Activated T-cell treated with anti-CD3 and anti-CD28 coated beads, Interleukin-2, amount 50 U/mL, for 1 hour (primary cell): ENCODE data around the gene LSM3.

Source experiments
- DNase-seq: peaks from one replicate; pipeline ENCODE4 v3.0.0-alpha.2; 2020

LSM3 gene

DNA sequence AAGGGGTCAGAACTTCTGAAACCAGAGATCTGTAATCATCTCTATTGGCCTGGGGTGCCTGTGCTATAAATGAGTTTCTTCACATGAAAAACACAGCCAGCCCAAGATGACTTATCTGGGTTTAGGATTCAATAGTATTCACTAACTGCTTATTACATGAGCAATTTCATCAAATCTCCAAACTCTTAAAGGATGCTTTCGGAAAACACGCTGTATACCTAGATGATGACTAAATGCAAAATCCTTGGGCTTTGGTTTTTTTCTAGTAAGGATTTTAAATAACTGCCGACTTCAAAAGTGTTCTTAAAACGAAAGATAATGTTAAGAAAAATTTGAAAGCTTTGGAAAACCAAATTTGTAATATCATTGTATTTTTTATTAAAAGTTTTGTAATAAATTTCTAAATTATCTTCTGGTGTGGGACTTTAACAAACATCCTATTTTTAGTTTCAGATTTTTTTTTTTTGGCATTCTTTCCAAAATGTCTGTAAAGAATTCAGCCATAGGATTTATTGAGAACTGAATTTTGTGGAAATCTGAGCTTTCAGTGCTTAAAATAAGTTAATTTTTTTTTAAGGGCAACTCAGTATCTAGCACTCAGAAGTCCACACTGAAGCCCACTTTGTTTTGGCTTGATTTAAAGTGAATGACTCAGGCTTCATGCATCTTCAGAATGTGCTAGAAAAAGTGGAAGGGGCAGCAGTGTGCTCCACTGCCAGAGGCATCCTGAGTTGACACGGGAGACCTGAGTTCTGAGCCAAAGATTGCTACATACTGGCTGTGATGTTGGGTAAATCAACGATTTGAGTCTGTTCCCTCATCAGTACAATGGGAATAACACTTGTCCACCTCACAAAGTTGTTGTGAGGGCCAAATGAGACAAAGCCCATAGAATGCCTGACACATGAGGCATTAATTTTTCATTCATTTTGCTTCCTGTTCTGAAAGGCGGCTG lies 35.1 kb upstream of the LSM3 start:
- DNase-seq = no peak

DNA sequence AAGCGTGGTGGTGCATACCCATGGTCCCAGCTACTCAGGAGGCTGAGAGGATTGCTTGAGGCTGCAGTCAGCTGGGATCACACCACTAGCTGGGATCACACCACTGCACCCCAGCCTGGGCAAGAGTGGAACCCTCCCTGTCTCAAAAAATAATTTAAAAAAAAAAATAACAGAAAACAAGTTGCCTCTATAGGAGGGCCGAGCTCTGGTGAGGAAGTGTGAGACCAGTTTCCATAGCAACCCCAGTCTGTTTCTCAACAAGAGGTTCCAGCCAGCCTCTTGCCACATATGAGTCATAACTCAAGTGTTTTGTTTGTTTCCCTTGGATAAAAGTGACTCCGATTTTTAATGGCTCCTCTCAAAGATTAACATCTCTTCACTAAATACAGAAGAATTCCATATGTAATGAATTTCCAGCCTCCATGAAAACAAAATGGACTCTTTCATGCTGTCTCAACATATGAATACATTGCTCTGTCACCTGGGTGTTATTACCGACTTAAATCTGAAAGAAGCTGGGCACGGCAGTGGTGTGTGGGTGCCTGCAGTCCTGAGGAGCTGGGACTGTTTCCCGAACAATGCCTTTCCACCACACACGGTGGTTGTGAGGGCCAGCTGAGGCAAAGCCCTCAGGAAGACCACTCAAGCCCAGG lies 34.1 kb upstream of the LSM3 start:
- peak; percentile 66 for DNase-seq

DNA sequence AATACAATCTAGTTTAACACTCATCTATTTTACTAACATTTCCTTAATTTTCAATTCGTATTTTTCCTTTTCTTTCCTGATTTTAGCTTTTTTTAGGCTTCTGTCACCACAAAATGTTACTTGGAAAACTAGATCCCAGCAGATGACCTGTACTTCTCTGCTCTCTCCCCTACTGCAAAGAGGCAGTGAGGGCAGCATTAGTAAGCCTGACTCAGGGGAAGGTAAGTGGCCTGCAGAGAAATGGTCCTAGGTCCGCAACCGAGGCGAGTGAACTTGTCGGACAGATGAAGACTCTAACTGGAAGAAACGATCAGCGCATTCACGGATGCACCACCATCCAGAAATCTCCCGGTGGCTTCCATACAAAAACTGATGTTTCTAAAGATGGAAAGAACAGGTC lies 33.4 kb upstream of the LSM3 start:
- no peak for DNase-seq

DNA sequence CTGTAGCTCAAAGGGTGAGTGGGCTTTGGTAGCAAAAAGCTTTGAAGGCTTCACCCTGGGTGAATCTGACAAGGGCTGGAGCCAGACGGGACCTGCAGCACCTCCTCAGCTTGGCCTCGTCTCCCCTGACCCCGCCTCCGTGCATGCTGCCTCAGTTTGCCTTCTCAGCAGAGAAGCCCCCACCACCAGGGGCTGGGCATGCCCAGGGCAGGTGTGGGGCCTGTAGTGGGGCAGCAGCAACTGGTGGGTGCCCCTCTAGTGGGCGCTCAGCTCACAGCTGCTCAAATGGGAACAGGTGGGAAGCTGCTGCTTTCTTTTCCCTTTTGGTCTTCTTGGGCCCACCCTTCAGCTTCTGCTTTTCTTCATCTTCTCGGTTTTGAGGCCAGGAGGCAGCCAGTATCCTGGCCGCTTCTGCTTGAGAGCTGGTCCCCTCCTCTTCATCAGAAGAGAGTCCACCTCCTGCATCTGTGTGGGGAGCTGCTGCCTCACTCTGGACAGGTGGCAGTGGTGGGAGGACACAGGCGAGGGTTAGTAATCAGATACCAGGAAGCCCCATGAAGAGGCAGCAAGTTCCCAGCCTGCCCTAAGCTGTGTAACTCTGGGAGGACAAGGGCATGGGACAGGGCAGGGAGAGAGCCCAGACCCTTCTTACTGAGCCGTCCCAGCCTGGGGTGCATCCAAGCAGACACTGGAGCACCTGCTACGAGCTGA lies 32.8 kb upstream of the LSM3 start:
- peak; percentile 26 for DNase-seq

DNA sequence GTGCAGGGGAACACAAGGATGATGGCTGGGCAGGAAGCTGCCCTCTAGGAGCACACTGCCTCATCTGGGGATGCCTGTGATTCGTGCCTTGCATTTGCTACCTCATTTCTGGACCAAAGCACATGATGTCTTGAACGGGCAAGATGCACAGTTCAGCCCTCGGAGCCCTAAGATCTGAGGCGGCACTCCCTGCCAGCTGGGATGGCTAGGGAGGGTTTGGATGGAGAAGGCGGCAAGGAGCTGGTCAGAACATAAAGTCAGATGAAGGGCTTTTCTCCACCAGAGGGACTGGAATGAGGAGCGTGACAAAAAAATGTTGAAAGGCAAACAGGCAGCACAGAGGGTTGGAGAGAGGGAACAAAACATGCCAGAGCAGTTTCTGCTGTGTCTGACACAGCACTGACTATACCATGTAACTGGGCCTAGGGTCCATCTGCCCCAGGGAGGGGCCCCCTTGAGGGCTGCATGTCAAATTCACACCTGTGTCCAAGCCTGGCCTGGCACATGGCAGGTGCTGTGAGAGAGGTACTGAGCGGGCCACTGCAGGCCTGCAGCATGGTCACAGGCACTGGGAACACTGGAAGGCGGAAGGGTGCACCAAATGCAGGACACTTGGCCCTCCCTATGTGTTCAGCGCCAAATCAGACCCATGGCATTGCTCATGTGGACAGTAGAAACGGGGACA lies 32.1 kb upstream of the LSM3 start:
- no peak for DNase-seq

DNA sequence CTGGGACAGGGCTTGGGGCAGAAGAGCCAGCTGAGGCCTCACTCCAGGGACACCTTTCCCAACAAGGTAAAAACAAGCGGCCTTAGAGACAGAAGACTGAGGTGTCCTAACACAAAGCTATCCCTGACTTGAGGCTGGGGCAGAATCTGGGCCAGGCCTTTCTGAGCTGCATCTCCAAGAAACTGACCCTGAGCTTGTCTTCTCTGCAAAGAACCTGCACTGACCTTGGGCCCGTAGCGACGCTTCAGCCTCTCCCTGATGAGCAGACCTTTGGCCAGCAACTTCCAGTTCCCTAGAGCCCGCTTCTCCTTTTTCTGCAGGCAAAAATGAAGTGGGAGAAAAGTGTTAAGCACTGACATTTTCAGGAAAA lies 31.6 kb upstream of the LSM3 start:
- DNase-seq = no peak

DNA sequence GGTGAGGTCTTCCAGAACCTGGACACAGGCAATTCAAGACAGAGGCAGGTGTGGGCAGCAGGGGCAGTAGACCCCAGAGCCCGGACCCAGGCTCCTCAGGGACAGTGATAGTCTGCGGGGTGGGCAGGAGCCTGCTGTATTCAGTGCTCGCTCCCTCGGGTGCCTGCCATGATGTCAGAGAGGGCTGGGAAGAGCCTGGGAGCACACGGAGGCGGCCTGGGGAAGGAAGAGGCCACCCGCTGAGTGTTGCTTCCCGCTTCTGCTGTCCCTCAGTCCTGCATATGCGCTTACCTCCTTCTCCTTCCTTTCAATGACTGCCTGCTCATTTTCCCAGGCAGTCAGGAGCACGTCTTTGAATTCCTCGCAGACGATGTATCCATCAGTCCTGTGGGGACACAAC lies 31.0 kb upstream of the LSM3 start:
- no peak for DNase-seq

DNA sequence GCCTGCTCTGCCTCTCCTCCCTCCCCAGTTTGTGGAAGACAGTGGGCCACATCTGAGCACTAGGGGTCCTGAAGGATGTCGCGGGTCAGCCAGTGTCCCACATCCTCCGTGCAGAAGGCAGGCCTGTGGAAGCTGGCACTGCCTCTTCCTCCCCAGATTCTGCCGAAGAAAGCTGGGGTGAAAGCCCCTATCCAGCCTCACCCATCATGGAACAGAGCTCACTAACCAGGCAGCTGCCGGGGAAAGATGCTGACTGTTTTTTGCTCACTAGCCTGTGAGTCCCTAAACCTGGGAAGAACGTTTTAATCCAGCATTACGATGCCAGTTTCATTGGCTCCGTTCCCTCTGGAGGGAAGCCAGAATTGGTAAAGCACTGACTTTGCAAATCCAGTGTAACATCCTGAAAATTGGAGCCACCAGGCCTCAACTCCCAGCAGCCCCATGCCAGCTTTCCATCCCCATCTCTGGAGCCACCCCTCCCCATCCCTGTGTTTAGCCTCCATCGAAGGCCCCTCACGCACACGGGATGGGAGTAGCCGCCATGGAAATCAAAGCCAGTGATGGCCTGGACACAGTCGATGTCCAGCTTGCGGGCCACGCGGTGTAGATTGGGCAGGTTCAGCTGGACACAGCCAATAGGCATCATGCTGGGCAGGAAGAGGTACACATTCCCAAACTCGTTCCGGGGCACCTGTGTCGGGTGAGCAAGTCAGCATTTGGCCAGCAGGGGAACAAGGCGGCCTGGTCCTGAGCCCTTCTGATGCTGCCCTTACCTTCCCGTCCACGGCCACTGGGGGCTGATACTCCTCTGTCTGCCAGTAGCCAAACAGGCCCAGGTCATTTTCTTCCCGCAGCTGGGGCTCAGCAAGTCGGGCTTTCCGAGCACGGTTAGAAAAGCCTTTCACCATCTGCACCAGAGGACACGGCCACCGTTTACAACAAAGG lies 30.3 kb upstream of the LSM3 start:
- no peak for DNase-seq

DNA sequence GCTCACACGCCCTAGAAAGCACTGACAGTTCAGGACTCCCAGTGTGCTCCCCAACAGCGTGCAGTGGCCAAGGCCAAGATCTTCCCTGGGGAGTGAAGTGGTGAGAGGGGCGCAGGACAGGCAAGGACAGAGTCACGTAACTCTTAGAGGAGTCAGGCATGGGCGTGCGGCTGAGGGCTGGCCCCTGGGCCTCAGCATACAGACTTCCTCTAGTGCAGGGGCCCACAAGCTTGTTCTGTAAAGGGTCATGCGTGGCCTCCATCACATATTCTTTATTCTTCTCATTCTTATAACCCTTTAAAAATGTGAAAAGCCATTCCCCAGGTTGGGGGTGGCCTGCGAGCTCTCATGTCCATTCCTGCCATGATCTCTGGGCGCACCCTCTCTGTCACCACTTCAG lies 28.5 kb upstream of the LSM3 start:
- DNase-seq = no peak

DNA sequence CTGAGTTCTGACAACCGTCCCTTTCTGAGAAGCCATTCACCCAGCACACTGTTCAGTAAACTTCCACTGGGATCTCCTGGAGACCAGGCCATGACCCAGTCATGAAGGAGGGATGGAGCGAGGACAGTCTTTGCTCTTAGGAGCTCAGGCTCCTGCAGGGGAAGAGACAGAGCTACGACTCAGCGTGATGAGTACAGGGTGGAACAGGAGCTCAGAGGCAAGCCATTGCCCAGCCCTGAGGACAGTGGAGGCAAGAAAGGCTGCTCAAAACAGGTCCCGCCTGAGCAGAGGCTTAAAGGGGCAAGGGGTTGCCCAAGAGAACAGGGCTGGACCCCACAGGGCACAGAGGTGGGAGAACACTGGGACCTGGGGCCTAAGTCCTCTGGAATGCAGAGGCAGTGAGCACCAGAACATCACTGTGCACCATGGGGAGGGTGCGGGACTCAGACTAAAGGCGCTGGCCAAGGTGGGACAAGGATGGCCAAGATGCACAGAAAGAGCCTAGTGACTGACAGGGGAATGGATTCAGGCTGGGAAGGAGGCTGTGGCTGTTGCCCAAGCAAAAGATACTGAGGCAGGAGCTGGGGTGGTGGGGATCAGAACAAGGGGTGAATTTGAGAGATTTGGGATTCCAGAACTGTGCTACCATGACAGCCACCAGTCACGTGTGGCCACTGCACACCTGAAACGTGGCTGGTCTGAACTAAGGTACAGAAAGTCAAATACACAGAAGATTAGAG lies 28.0 kb upstream of the LSM3 start:
- no peak for DNase-seq

DNA sequence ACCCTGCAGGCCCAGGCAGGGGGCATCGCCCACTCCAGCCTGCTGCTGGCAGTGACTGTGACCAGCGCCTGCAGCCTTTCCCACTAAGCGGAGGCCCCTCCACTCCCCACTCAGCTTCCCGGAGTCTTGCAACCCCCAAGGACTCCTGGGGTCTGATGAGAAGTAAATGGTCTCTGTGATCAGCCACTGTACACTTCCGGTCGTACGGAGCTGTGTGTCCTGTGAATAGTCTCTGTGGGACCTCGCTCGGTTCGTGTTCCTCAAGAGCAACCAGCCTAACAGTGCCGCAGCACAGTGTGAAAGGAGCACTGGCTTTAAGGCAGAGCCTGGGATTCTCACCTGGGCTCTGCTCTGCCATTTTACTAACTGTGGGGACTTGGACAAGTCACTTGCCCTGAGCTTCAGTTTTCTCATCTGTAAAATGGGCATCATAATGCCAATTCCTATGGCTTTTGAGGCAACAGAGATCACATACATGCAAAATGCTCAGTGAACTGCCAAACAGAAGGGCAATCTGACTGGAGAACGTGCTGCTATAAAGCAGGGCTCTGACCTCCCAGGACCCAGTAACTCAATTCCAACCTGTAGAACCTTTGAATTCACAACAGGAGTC lies 27.0 kb upstream of the LSM3 start:
- no peak for DNase-seq

DNA sequence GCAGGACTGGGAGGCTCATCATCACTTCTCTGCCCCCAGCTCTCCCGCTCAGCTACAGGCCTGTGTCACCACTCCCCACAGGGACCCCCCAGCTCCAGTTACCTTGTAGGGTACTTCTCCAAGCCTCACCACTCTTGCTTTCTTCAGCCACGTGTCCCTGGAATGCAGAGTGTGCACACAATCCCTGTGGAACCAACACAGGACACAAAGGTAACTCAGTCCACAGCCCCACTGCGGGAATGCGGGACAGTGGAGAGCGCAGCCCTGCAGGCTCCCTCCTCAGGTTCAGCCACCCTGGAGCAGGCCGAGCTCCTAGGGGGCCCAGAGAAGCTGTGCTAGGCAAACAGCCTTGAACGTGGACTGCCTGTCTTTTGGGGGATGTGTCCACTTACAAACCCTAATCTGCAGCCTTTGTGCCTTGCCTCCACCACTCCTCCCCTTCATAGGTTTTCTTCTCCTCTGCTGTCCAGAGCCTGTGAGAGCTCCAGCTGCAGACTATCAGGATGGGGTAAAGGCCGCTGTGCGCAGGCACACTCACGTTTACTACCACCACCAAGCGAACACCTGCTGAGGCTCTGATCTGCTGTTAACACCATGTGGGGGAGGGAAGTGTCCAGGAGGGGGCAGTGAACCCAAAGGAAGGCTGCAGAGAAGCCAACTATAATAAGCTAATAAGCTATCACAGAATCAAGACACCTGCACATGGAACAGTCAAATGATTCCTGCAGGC lies 26.2 kb upstream of the LSM3 start:
- DNase-seq = no peak

DNA sequence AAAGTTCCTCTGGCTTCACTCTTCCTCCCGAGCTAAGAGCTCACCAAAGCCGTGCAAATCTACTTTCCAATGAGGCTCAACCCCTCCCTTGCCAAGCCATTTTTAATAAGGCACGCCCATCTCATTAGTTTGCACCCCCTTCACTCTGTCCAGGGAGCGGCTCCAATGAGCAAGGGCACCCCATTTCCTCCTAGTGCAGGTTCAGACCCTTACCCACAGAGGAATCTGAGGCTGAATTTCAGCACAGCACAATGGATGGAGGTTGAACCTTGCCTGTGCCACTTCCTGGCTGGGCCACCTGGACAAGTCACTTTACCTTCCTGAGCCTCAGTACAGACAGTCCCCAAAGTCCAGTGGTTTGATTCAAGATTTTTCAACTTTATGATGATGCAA lies 25.7 kb upstream of the LSM3 start:
- DNase-seq = no peak

DNA sequence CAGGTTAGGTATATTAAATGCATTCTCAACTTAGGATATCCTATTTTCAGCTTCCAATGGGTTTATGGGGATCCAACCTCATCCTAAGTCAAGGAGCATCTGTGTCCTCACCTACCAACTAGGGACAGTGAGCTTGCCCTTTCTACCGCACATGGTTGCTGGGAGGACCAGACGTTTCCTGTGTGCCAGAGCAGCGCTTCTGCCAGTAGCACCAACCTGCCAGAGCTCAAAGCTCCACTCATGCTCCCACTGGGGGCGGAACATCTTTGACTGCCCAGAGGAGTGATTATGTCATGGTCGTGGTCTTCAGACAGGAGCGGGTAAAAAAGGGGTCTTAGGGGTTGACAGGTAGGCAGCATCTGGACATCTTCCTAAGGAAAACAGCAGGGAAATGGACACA lies 25.0 kb upstream of the LSM3 start:
- no peak for DNase-seq

DNA sequence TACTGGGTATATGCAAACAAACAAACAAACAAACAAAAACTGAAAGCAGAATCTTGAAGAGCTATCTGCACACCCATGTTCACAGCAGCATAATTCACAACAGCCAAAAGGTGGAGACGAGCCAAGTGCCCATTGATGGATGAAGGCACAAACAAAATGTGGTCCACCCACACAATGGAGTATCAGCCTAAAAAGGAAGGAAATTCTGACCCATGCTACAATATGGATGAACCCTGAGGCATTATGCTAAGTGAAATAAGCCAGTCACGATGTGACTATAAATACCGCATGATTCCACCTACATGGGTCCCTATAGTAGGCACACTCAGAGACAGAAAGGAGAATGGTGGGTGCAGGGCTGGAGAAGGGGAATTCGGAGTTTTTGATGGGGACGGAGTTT lies 24.3 kb upstream of the LSM3 start:
- DNase-seq = no peak

DNA sequence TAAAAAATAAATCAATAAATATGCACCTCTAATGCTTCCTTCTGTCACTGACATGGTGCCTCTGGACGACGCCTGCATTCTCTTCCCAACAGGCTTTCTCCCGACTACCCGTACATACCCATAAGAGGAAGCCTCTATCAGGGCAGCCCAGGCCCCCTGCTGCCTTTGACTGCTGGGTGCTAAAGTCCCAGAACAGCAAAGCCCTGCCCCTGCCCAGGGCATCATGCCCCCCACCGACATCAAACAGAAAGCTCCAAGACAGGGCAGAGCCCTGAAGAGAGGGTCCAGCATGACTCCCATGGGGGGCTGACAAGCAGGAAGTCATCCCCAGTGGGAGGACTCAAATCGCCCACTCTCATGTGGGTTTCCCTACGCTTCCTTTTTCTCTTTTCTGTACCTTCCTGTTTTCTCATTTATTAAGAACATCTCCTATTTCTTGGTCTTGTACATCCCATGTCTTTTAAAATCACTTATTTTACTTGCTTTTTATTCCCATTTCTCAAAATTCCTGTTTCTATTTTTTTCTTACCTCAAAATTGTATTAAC lies 23.6 kb upstream of the LSM3 start:
- DNase-seq = no peak

DNA sequence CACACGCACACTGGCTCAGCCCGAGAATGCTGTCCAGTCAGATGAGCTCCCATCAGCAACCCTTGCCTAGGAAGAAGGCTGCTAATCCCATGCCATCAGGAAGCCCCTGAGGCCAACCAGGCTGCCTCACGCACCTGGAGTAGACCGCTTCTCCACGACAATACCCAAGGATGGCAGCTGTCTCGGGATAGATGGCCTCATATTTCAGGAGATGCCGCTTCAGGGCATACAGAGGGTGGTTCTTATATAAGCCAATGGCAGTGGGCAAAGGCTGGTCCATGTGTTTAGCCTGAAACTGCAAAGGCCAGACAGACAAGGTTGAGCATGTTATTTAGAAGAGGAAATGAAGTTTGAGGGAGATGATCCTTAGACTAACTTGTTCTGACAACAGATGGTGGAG lies 22.4 kb upstream of the LSM3 start:
- no peak for DNase-seq

DNA sequence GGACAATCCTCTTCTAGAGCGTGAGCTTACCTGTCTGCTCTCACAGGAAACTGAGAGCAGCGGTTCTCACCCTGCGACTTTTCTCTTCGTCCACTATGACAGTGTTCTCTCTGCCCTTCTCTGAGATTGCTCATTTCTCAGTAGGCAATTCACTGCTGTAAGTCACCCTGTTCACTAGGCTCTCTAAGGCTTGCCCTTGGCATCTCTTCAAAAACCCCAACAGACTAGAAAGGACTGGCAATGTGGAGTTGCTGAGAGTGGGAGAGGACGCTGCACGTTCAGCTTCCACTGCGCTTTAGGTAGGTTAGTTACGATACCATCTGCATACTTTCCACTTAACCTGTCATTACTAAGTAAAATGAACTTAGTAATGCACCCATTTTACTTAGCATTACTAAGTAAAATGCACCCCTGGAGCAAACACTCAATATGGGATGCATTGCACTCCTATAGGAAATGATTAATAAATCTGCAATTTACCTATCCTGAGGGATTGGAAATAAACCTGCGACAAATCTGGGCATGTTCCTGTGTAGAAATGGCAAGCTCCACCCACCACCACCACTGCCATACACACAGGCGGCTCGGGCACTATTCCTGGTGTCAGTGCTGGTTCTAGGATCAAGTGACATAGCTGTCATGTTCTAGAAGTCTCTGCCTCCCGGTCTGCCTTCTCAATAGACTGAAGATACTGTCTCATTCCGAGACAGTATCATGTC lies 21.6 kb upstream of the LSM3 start:
- DNase-seq = no peak

DNA sequence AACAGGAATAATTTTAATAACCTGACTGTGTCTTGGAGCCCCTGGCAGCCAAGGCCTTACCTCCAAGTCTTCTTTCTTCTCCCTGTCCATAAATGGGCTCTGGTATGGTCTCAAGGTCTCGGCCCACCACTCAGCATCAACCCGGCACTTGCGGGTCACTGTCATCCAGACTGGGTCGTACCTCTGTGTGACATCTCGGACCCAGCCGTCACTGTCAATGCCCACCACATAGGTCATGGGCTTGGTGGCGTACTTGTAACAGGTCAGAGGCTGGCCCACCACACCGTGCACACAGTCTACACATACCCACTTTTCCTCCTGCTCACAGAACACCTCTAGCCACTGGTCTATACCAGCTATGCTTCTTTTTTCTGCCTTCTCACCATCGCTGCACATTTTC lies 20.7 kb upstream of the LSM3 start:
- no peak for DNase-seq
